H1 (cell line): ENCODE data around the gene RHOU. TPM values are rescaled to one million over a fixed set of nuclear protein-coding genes. Genes with fewer than 3 reads are reported as not detected.

Source experiments
- ATF3 ChIP-seq: IDR thresholded peaks from 2 replicates; pipeline ENCODE4 v1.6.1; 2011; ENCODE audit warnings: low read depth, mild to moderate bottlenecking, low read length; ENCODE audit not compliant: insufficient read depth
- CBX8 ChIP-seq: fragments of 300-800, 300-1000 bp; sonication (generic); IDR thresholded peaks from 2 replicates; pipeline ENCODE4 v1.7.1; 2016; ENCODE audit warnings: low read depth, low read length, borderline replicate concordance
- EP300 ChIP-seq, 2 experiments: IDR thresholded peaks; 1 replicate in 1 of 2; 2 replicates in 1 of 2; pipeline ENCODE4 v1.6.1; 2011 to 2012; ENCODE audit warnings: low read depth in 2 of 2, low read length in 2 of 2, mild to moderate bottlenecking in 2 of 2, borderline replicate concordance in 1 of 2, inconsistent platforms in 1 of 2, moderate library complexity in 1 of 2
- HDAC2 ChIP-seq, 2 experiments: fragments of 300-600 bp in 1 of 2; sonication (generic) in 1 of 2; IDR thresholded peaks; 2 replicates each; pipeline ENCODE4 v1.6.1; 2011 to 2012; ENCODE audit warnings: low read depth in 2 of 2, low read length in 2 of 2, mild to moderate bottlenecking in 2 of 2, moderate library complexity in 2 of 2, borderline replicate concordance in 1 of 2, inconsistent platforms in 1 of 2
- KDM5A ChIP-seq: fragments of 200-600 bp; IDR thresholded peaks from 2 replicates; pipeline ENCODE4 v1.7.1; 2012; ENCODE audit warnings: mild to moderate bottlenecking, low read length, inconsistent platforms, mixed read lengths
- POLR2A ChIP-seq, 2 experiments: IDR thresholded peaks; 1 replicate in 1 of 2; 2 replicates in 1 of 2; pipeline ENCODE4 v1.6.1; 2011; ENCODE audit warnings: low read depth in 2 of 2, low read length in 2 of 2, mild to moderate bottlenecking in 2 of 2; ENCODE audit errors: control extremely low read depth in 1 of 2
- RFX5 ChIP-seq: IDR thresholded peaks from 2 replicates; pipeline ENCODE4 v1.6.1; 2011; ENCODE audit warnings: low read depth, low read length, improper control_type of control experiment, borderline replicate concordance
- RXRA ChIP-seq: IDR thresholded peaks from 2 replicates; pipeline ENCODE4 v1.6.1; 2011; ENCODE audit warnings: low read depth, mild to moderate bottlenecking, low read length, moderate library complexity; ENCODE audit not compliant: insufficient read depth
- SIN3A ChIP-seq, 2 experiments: IDR thresholded peaks in 1 of 2; conservative IDR thresholded peaks in 1 of 2; 2 replicates each; pipeline ENCODE4 v1.6.1; 2011 to 2012; ENCODE audit warnings: low read length in 2 of 2, improper control_type of control experiment in 1 of 2, low read depth in 1 of 2, mild to moderate bottlenecking in 1 of 2
- SRF ChIP-seq: IDR thresholded peaks from 2 replicates; pipeline ENCODE4 v1.6.1; 2011; ENCODE audit warnings: mild to moderate bottlenecking, low read depth, low read length, moderate library complexity
- SUZ12 ChIP-seq: fragments of 200-600 bp; sonication (generic); IDR thresholded peaks from 2 replicates; pipeline ENCODE4 v1.6.1; 2012; ENCODE audit warnings: mild to moderate bottlenecking, inconsistent platforms, low read length, moderate library complexity, mixed read lengths
- TCF12 ChIP-seq: IDR thresholded peaks from 2 replicates; pipeline ENCODE4 v1.6.1; 2011; ENCODE audit warnings: low read depth, mild to moderate bottlenecking, low read length
- polyA plus RNA-seq, 7 experiments: library from polyadenylated mRNA; depleted of rRNA in 3 of 7; stranded (reverse) in 5 of 7; unstranded in 2 of 7; fragments of >200 nt in 5 of 7; fragments of 200-250 nt in 2 of 7; gene quantifications; 1 replicate in 5 of 7; 2 replicates in 1 of 7; 4 replicates in 1 of 7; pipeline versions ENCODE4 v1.2.1 to v1.2.3, GENCODE V29; 2011 to 2013; ENCODE audit warnings: missing spikeins in 2 of 7, mixed read lengths in 2 of 7
- total RNA-seq: library from RNA; stranded (reverse); fragmentation: NEBNext Ultra II Directional; extraction: Animal tissue kit (Norgen Biotek cat#: 25700); gene quantifications from 2 replicates; pipeline ENCODE4 v1.2.1, GENCODE V29; 2021
- TF ChIP-seq, protein P1 (sequence below): IDR thresholded peaks from 2 replicates; pipeline ENCODE4 v1.6.1; 2012; ENCODE audit warnings: inconsistent platforms

The RHOU gene
- total and polyA plus RNA-seq, 2 of the 8 experiments (the other 6 are each of a cell fraction or from before 2014, with no cell fraction given), result 3.0 to 3.4 TPM

GRCh38 chr1:228751360-228752098 is 16.2 kb downstream of the RHOU start (continued):
- TF ChIP-seq SRF (no peak), EP300 (IDR thresholded peaks at IDR 0.05; ENCODE audit: borderline replicate concordance in 1 of 2, low read depth in 2 of 2, low read length in 2 of 2) (no peak), TCF12 (no peak), KDM5A (no peak), SUZ12 (no peak), HDAC2 (IDR thresholded peaks at IDR 0.05; ENCODE audit: borderline replicate concordance in 1 of 2, low read depth in 2 of 2, low read length in 2 of 2) (no peak), CBX8 (no peak), POLR2A (IDR thresholded peaks at IDR 0.05; ENCODE audit: control extremely low read depth in 1 of 2, low read depth in 2 of 2, low read length in 2 of 2) (no peak), SIN3A (conservative IDR thresholded peaks at IDR 0.05 in 1 of 2, IDR thresholded peaks at IDR 0.05 in 1 of 2; ENCODE audit: low read depth in 1 of 2, low read length in 2 of 2) (no peak), ATF3 (no peak), RXRA (no peak), RFX5 (no peak)
- TF ChIP-seq, protein P1, sequence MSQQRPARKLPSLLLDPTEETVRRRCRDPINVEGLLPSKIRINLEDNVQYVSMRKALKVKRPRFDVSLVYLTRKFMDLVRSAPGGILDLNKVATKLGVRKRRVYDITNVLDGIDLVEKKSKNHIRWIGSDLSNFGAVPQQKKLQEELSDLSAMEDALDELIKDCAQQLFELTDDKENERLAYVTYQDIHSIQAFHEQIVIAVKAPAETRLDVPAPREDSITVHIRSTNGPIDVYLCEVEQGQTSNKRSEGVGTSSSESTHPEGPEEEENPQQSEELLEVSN, result no peak
- TF ChIP-seq, all 59 proteins: peak for 0
